RKO (cell line): ENCODE measurements around the gene SLC22A1.
"Not testable (repeated sequence)": the region's sequence is repeated elsewhere in the genome, so short reads cannot be mapped to it uniquely, and the experiment has no call there.

Source experiments
- DNase-seq: peaks from one replicate; pipeline ENCODE4 v3.0.0-alpha.2; 2016; ENCODE audit warnings: low spot score

Gene SLC22A1

DNA sequence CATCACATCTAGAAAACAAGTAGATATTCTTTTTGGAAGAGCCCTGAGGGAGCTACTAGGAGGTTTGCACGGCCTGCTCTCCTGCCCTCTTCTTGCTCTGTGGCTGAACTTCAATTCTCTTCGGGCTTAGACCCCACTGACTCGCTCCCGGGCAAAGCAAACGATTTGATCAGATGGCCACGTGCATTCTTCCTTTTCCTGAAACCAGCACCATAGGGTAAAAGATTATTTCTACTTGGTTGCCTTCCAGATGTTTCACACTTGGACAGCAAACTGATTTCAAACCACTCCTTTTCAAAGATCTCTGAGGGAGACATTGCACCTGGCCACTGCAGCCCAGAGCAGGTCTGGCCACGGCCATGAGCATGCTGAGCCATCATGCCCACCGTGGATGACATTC, at the start of gene SLC22A1:
Gene SLC22A1, plus strand, starts transcription at position 258 of the 400 bp plus-strand sequence. Its CDS starts 121 bp downstream, at position 379.
- DNase-seq: no peak

DNA sequence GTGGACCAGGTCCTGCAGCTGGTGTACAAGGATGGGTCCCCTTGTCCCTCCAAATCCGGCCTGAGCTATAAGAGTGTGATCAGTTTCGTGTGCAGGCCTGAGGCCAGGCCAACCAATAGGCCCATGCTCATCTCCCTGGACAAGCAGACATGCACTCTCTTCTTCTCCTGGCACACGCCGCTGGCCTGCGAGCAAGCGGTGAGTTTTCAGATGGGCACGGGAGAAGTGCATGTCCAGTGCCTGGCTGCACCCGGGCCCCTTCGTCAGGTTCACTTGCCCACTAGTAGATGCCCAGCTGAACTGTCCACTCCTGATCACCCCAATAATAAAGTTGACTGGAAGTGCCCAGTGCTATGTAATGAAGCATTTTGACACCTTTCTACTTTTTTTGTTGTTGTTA, 48.3 kb upstream of the SLC22A1 start:
- DNase-seq: no peak

DNA sequence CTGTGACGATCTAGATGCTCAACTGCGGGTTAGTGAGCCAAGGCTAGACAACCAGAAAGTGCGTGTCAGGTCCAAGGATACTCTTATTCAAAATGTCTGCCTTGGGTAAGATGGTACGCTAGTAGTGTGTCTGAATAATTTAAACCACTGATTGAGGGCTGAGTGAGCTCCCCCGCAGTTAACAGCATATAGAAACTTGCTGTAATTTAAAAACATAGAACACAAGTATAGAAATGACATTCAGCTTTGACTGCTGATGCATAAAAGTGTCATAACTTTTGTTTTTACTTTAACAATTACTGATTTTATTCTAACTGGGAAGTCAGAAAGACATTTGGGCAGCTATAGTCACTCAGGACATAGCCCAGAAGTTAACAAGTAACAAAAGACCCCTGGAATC, 45.6 kb upstream of the SLC22A1 start:
- no peak for DNase-seq

DNA sequence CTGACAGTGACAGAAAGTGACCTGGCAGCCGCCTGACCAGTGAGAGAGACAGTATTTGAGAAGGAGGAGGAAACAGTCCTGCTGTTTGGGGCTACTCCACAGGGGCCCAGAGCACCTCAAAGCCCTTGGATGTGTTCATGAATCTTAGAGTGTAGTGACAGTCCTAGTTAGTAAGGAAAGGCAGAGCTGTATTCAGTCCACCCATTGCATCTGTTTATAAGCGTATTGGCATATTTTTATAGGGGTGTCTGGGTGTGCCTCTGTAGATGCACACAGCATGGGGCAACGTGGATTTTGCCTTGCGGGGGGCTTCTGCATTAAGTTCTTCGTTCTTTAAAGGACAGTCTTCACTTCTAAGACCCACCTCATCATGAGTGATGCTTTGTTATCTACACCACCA, 44.6 kb upstream of the SLC22A1 start:
- DNase-seq: no peak

DNA sequence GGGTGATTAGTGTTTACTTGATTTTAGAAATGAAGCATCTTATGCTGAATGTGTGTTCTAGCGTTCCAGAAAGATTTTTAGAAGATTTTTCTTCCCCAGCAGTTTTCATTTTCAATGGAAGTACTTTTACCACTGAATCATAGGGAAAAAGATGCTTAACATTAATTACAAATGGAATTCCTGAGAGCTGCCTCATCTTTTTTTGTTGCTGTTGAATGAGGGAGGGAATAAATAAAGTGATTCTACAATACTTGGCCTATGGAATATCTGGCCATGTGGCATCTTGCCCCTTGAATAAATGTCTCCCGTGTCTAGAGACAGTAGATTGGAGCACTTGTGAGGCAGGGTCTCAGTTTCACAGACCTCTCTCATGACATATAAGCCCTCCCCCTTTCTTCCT, 44.1 kb upstream of the SLC22A1 start:
- no peak for DNase-seq

DNA sequence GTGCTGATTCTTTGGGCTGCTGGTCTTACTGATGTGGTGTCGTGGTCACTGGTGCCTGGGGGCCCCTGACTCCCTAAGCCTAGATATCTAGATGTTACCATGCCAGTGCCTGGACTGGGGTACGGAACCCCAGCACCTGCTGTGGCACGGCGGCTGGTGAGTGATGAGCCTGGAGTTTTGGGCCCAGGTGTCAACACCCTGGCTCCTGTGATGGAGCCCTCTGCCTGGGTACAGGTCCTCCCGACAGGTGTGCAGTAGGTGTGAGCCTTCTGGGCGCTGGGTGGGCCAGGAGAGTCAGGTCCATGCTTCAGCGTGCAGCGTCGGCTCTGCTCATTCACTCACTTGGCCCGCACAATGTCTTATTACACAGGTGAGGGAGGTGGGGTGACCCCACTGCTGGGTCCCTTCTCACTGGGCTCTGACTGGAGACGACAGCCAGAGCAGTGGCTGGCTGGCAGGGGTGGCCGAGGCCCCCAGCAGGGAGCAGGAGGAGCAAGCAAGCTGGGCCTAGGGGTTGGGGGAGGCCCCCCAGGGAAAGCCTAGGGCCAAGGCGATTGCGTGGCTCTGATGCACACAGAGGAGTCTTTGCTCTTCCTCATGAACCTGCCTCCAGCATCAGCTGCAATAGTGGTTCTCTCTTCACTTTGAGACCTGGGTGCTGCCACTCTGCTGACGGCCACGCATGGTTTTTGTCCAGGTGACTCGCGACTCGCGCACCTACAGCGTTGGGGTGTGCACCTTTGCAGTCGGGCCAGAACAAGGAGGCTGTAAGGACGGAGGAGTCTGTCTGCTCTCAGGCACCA, 42.5 kb upstream of the SLC22A1 start:
- no peak for DNase-seq

DNA sequence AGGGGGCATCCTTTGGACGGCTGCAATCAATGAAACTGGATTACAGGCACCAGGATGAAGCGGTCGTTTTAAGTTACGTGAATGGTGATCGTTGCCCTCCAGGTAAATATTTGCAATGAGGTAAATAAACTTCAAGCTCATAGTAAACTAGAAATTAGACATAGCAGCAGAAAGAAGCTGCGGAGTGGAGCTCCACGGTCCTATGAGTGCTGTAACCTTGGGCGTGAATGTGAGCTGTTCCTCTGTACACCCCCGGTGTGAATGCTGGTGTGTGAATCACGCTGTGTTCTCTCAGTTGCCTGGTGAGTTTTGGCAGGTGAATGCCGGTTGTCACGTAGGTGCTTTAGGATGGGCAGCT, 42.0 kb upstream of the SLC22A1 start:
- DNase-seq: no peak

DNA sequence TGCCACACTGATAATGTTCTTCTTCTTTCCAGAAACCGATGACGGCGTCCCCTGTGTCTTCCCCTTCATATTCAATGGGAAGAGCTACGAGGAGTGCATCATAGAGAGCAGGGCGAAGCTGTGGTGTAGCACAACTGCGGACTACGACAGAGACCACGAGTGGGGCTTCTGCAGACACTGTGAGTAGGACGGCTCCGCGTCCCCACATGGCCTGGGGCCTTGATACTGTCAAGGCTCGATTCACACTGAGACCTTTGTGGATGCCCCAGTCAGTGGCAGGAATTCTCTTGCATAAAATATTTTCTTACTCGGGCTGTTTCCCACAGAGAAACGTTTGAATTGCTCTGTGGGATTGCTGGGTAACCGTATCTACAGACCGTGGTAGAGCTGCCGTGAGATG, 41.5 kb upstream of the SLC22A1 start:
- DNase-seq: no peak

DNA sequence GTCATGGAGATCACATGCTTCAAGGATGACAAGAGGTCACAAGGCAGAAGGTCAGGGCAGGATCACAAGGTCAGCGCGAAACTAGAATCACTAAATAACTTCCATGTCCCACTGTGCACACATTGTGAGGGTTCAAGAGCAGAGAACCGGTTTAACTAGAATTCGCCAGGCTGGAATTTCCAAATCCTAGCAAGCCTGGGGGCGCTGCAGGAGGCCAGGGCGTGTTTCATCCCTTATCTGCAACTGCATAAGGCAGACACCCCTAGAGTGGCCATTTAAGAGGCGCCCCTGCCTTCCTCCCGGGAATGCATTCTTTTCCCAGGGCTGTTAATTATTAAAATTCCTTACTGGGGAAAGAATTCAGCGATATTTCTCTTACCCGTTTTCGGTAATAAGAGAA, 40.2 kb upstream of the SLC22A1 start:
- no peak for DNase-seq

DNA sequence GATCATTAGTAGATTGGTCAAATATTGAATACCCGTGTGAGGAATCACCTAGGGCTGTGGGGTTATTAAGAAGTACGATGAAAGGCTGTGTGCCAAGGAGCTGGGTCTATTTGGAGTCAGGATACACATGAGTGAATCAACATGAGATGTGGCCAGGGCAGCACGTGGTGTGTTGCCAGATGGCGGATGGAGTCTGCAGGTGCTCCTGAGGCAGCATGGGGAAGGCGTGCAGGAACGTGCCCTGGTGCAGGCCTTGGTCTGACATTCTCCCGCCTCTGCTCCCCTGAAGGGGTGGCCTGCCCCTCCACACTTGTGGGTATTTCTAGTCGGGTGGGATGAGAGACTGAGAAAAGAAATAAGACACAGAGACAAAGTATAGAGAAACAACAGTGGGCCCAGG, 39.0 kb upstream of the SLC22A1 start:
- no peak for DNase-seq

DNA sequence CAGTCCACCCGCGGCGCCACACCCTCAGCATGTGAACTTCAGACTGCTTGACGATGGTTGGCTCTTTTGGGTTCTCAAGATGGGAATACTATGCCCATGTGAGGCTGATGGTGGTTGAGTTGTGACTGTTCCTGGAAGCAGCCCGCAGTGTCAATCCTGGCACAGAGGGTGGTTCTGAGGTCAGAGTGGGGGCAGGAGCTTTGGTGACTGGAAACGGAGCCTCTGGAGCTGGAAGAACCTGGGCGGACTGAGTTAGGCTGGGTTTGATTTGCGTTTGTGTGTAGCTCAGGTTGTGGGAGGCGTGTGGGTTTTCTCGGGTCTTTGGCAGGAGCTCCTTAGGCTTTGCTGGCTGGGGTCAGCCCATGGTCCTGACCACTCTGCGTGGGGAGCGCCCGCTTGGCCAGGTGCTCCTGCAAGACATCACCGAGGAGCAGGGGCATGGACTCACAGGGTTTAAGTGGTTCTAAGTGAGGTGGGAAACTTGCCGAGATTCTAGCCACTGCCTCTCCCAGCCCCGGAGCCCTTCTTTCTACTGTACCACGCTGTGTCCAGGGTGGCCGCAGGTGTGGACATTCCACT, 37.3 kb upstream of the SLC22A1 start:
- no peak for DNase-seq

DNA sequence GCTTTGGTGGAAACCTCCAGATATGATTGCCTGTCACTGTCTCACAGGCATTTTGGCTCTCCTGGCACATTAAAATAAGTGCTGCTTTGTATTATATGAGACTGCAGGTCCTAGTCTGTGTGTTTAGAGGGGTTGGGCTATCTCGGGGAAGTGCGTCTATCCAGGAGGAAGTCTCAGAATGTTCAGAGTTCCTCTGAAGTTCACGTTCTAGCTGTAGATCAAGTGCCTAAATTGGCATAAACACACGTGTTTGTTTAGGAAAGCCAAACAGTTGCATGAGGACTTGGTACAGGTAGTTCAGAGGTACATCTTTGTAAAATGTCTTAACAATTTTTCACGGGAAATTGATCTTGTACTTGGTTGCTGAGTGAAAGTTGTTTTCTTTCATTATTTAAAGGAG, 36.4 kb upstream of the SLC22A1 start:
- DNase-seq: no peak

DNA sequence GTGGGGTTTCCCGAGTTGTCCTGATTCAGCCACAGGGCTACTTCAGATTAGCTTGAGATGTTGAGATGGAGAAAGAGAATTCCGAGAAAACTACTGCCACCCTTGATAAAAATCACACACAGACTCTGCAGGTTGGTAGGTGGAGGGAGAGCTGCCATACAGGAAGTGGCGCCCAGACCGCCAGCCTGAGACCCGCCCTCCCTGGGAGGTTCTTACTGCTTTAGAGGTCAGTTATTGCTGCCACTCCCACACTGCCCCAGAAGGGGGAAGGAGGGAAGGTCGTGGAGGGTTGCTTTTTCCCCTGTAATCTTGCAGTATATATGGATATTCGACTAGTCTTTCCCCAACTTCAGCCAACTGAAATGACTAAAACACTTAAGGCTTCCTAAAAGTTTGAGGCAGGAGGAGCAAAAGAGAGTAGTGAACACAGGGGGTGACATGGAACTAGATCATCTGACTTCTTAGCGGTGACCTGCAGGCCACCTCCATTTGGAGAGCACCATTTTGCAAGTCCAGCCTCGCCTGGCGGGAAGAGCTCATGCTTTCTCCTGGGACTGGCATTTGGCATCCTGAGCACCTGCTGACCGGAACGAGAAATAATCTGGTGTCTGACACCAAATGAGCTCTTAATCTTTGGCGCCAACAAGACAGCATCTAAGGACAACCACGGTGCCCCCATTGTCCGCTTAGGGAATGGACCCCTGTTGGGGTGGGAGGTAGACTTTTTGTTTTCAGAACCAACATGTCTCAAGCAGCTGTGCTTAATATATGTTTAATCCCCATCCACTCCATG, 35.7 kb upstream of the SLC22A1 start:
- DNase-seq: no peak

DNA sequence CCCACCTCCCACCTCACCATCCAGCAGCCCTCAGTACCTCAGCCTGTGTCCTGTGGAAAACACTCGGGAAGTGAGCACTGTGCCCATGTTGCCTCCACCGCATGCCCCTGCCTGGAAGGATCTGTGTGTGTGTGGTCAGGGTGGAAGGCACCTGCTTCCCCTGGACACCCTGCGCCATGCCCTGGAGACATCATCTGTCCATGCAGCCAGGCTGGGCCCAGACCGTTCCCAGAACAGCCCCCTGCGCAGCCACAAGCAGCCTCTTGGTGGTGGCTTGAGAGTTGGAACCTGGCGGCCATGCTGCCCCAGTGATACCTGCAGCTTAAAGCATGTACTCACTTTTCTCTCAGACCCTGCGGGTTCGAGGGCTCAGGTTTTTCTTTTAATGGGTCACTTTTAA, 34.9 kb upstream of the SLC22A1 start:
- no peak for DNase-seq

DNA sequence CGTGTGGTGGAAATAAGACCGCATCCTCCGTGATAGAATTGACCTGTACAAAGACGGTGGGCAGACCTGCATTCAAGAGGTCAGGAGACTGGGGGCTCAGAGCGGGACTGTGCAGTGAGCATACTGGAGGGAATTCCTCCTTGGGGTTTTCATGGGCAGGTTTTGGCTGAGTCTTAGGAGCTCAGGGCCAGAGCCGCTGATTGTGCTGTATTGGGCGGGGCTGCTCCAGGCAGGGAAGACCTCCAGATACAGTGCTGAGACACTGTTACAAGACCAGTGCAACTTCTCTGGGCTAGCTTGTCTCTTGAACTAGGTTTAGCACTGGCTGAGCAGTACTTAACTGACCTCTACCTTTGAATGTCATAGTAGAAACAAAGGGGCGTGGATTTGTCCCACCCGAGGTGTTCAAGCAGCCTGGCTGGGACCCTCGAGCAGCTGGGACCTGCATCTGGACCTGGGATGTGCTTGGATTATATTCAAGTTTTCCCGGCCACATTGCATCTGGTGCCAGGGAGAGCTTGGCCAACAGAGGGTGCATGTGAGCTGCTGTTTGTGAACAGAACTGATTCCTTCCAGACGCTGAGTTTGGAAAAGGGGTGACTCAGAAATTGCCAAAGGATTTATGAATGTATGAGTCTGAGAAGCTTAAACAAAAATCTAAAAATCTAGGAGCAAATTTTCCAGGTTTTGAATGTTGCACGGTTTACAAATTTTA, 33.4 kb upstream of the SLC22A1 start:
- peak; percentile 77 for DNase-seq

DNA sequence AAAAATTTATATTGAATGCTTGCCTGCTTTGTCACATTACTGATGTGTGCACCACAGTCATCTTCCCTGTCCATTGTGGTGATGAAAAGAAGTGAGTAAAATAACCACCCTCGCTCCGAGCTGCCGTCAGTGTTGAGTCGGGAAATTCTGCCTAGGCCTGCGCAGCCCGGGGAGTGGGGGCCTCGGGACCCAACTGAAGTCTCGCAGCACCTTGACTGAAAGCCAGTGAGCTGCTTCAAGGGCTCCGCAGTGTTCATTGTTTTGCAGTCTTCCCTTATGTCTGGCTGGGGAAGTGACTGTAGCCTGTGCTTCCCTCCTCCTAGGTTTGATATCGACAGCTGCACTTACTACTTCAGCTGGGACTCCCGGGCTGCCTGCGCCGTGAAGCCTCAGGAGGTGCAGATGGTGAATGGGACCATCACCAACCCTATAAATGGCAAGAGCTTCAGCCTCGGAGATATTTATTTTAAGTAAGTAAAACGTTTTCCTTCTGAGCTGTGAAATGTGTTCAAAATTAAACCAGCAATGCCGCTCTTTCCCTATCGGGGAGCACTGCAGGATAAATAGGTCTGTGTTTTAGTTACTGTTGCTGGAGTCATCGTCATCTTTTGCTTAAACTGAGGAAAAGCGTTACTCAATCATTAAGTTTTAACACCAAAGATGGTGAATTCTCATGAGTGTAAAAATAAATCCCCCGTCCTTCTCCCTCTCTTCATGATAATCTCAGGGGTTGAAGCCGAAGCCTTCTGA, 32.7 kb upstream of the SLC22A1 start:
- DNase-seq: no peak

DNA sequence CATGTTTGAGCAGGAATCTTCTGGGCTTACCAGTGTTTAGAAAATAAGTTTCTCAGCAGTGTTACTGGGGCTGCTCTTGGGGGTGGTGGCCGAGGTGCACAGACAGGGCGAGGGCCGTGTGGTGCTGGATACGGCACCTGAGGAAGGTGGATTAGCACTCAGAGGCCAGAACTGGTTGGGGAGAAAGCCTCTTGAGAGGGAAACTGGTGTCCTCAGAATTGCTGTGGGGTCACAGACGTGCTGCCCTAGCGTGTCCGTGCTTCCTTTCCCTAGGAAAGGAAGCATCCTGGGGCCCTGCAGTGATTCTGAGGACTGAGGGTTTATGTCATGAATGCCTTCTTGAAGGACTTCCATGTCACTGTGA, 32.1 kb upstream of the SLC22A1 start:
- DNase-seq: no peak

DNA sequence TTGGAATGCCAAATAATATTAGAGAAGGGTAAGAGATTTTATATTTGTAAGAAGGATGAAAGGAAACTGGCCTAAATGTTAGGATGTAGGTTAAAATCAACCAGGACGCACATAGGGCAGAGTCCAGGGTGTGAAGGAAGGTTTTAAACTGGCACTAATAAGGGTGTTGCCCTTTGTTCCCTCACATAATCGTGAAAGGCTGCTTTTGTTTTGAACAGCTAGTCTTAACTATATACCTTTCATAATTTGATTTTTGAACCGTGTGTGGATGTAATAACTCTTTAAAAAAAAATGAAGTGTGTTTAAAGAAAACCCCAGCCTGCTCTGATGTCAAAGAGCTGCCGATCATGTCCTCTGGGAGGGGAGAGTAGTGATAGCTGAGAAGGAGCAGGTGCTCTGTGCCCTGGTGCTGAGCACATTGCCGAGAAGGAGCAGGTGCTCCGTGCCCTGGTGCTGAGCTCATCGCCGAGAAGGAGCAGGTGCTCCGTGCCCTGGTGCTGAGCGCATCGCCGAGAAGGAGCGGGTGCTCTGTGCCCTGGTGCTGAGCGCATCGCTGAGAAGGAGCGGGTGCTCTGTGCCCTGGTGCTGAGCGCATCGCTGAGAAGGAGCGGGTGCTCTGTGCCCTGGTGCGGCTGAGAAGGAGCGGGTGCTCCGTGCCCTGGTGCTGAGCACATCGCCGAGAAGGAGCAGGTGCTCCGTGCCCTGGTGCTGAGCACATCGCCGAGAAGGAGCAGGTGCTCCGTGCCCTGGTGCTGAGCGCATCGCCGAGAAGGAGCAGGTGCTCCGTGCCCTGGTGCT, 31.0 kb upstream of the SLC22A1 start:
- DNase-seq: not testable (repeated sequence)

DNA sequence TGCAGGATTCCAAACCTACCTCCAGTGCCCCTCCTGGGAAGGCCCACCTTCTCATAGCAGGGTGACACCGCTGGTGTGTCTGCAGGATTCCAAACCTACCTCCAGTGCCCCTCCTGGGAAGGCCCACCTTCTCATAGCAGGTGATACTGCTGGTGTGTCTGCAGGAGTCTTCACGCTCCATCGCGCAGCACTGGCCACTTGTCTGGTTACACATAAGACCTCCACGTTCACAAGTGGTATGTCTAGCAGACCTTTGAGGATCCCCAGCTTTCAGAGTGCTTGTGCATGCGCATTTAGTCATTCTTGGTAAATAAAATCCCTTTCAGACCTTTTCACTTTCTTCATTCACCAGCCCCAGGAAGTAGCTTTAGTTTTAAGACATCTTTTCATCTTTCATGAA, 29.4 kb upstream of the SLC22A1 start:
- not testable (repeated sequence) for DNase-seq

DNA sequence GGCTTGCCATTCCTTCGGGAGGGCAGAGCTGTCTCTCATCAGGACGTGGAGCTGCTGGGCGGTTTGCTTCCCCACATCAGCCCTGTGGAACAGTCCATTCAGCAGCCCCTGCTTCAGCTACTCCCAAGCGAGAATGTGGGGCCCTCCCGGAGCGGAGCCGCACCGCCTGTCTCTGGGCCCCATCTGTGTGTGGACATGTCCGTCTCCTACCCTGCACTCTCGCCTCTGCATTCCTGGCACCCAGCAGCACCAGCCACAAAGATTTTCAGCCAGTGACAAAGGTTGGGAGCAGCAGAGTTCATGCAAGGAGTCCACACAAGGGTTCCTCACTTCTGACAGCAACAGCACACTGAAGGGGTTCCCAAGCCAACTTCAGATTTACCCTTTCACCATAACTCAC, 29.0 kb upstream of the SLC22A1 start:
- no peak for DNase-seq

DNA sequence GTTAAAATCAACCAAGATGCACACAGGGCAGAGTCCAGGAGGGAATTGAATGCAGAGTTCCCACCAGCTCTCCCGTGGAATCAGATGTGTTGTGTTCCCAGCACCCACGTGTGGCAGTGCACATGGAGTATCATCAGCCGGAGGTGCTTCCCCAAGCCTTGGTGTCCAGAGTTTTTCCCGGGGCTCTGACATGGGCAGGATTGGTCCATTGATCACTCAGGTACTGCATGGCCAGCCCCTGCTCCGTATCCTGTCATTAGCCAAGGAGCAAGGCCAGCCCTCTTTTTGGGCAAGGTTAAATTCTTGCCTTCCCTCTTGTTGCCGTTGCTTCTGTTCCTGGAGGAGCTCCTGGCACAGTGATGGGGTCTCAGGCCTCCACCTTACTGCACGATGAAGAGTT, 28.6 kb upstream of the SLC22A1 start:
- no peak for DNase-seq
